ENCODE results near the gene NPIPB2. TPM values are rescaled to one million over a fixed set of nuclear protein-coding genes. Genes with fewer than 3 reads are reported as not detected.
"Not testable (repeated sequence)": the region's sequence is repeated elsewhere in the genome, so short reads cannot be mapped to it uniquely, and the experiment has no call there.

Gene NPIPB2
- total RNA-seq, 4 donors from 2014 or later = 4.7 to 48.8 (median 16.7) TPM

- no peaks in the 10 kb centered on the region for H3K36me3 ChIP-seq
- TF ChIP-seq CTCF (IDR thresholded peaks at IDR 0.05) = no peak
- TF ChIP-seq POLR2A (IDR thresholded peaks at IDR 0.05) = no peak
- H3K27ac ChIP-seq = peak within 1 kb of the TSS in 2 of 4 donors; percentile 69 to 71
- peaks cover 0 to 11% (median 0%) of the 10 kb centered on the region in 4 donors for H3K4me1 ChIP-seq
- no peak within 1 kb of the TSS for H3K4me3 ChIP-seq
- H3K9me3 ChIP-seq = no peaks in the 10 kb centered on the region
- no peaks in the 10 kb centered on the region for H3K27me3 ChIP-seq
- DNase-seq = no peak
Measured at GRCh38 chr16:11964761-11965551, 23.1 kb upstream of the NPIPB2 start, which contains the start of gene TNFRSF17. Gene TNFRSF17, plus strand, starts transcription at chr16:11965210. Its CDS starts 115 bp downstream, at chr16:11965325.

- no peaks in the 10 kb centered on the region for H3K9me3 ChIP-seq
- no peaks in the 10 kb centered on the region for H3K27me3 ChIP-seq
- TF ChIP-seq POLR2A (IDR thresholded peaks at IDR 0.05) (no peak), CTCF (IDR thresholded peaks at IDR 0.05) (no peak)
- H3K4me3 ChIP-seq = no peak overlapping the region
- no peak for DNase-seq
- peaks cover 0 to 11% (median 0%) of the 10 kb centered on the region in 4 donors for H3K4me1 ChIP-seq
- H3K27ac ChIP-seq = peak overlapping the region in 1 of 4 donors; percentile 69
- H3K36me3 ChIP-seq = no peaks in the 10 kb centered on the region
Measured at GRCh38 chr16:11963706-11964105, 21.9 kb upstream of the NPIPB2 start.

- not testable (repeated sequence) for DNase-seq, H3K36me3 ChIP-seq, H3K4me3 ChIP-seq, H3K27ac ChIP-seq, H3K27me3 ChIP-seq, H3K9me3 ChIP-seq
- H3K4me1 ChIP-seq = peaks cover 0 to 11% (median 0%) of the 10 kb centered on the region in 4 donors
Measured at GRCh38 chr16:11962978-11963377, 21.1 kb upstream of the NPIPB2 start.

GRCh38 chr16:11962457-11962856, 20.6 kb upstream of the NPIPB2 start:
- H3K4me3 ChIP-seq, H3K36me3 ChIP-seq, H3K9me3 ChIP-seq, H3K27ac ChIP-seq, H3K27me3 ChIP-seq: not testable (repeated sequence)
- DNase-seq = peak in 1 of 3 donors; percentile 7
- H3K4me1 ChIP-seq = peaks cover 0 to 11% (median 0%) of the 10 kb centered on the region in 4 donors

- Histone ChIP-seq H3K27ac (no peak overlapping the region), H3K9me3 (no peaks in the 10 kb centered on the region), H3K36me3 (no peaks in the 10 kb centered on the region), H3K27me3 (no peaks in the 10 kb centered on the region), H3K4me1 (no peaks in the 10 kb centered on the region), H3K4me3 (no peak overlapping the region)
- DNase-seq = no peak
- TF ChIP-seq POLR2A (IDR thresholded peaks at IDR 0.05) (no peak), CTCF (IDR thresholded peaks at IDR 0.05) (no peak)
Measured at GRCh38 chr16:11957591-11958395, 15.9 kb upstream of the NPIPB2 start.

- DNase-seq = no peak
- no peak overlapping the region for H3K4me3 ChIP-seq
Measured at GRCh38 chr16:11956558-11956957, 14.7 kb upstream of the NPIPB2 start.

More at GRCh38 chr16:11956558-11956957, 14.7 kb upstream of the NPIPB2 start:
- Histone ChIP-seq H3K27me3 (no peaks in the 10 kb centered on the region), H3K27ac (no peak overlapping the region), H3K4me1 (no peaks in the 10 kb centered on the region), H3K9me3 (no peaks in the 10 kb centered on the region), H3K36me3 (no peaks in the 10 kb centered on the region)
- TF ChIP-seq CTCF (IDR thresholded peaks at IDR 0.05) (no peak), POLR2A (IDR thresholded peaks at IDR 0.05) (no peak)

Measured in Peyer's patch (tissue), 4 donors.